Measurements from ENCODE around the gene GPHN. TPM values are rescaled to one million over a fixed set of nuclear protein-coding genes. Genes with fewer than 3 reads are reported as not detected.

Gene GPHN
- total RNA-seq, 4 donors from 2014 or later = 14.8 to 20.8 (median 17.0) TPM

DNA sequence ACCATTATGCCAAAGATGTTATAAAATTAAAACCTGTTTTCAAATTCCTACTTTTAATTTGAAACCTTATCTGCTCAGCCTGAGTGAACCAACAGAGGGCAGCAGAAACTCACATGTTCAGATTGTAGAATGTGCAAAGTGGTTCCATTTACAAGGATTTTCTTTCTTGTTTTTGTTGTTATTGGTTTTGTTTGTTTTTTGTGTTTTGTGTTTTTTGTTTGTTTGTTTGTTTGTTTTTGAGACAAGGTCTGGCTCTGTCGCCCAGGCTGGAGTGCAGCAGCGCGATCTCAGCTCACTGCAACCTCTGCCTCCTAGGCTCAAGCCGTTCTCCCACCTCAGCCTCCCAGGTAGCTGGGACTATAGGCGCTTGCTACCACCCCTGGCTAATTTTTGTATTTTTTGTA is 658.5 kb downstream of the GPHN start:
- intact Hi-C loops (cut with DNase I; ENCODE audit: low total_unique reads) = loop anchor here (10.0 kb wide), 1 partner anchor 118 kb away; no protein-coding TSS in a partner anchor
- no peak for DNase-seq (ENCODE audit: low spot score in 2 of 2)
- TF ChIP-seq, protein P1, sequence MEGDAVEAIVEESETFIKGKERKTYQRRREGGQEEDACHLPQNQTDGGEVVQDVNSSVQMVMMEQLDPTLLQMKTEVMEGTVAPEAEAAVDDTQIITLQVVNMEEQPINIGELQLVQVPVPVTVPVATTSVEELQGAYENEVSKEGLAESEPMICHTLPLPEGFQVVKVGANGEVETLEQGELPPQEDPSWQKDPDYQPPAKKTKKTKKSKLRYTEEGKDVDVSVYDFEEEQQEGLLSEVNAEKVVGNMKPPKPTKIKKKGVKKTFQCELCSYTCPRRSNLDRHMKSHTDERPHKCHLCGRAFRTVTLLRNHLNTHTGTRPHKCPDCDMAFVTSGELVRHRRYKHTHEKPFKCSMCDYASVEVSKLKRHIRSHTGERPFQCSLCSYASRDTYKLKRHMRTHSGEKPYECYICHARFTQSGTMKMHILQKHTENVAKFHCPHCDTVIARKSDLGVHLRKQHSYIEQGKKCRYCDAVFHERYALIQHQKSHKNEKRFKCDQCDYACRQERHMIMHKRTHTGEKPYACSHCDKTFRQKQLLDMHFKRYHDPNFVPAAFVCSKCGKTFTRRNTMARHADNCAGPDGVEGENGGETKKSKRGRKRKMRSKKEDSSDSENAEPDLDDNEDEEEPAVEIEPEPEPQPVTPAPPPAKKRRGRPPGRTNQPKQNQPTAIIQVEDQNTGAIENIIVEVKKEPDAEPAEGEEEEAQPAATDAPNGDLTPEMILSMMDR (IDR thresholded peaks at IDR 0.05) = no peak
- no peak for TF ChIP-seq POLR2A (IDR thresholded peaks at IDR 0.05)
- WGBS, 2 donors = 86 to 93% methylated on average over 5 of the region's 5 CpGs
- H3K4me3 ChIP-seq (ENCODE audit: low read depth, poor library complexity, severe bottlenecking) = no peak overlapping the region

DNA sequence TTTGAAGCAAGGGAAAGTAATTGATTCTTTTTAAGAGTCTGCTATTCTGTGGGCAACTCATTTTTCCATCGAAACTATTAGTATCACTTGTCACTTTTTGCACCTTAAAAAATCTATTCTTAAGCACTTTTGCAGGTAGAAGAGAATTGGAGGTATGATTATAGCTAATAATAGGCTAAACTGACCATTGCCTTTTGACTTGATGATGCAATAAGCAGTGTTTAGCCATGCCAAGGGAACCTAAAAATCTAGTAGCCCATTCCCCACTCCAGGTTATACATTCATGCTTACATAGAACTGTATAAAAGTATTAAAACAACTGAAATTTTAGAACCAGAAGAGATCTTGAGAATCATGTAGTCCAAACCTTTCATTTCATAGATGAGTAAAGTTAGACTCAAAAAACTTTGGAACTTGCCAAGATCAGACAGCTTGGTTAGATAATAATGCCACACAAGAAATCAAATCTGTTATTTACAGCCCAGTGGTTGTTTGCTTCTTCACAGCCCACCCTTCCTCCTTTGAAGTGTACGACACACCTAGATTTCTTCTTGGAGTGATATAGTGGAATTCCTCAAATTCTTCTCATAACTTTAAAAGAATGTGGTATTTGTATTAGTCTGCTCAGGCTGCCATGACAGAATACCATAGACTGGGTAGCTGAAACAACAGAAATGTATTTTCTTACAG is 659.6 kb downstream of the GPHN start:
- H3K4me3 ChIP-seq (ENCODE audit: low read depth, poor library complexity, severe bottlenecking) = no peak overlapping the region
- intact Hi-C loops (cut with DNase I; ENCODE audit: low total_unique reads) = loop anchor here (10.0 kb wide), 1 partner anchor 117 kb away; no protein-coding TSS in a partner anchor
- 93 to 94% methylated on average over 2 of the region's 2 CpGs for WGBS, 2 donors
- no peak for DNase-seq (ENCODE audit: low spot score in 2 of 2)
- TF ChIP-seq, protein P1 (IDR thresholded peaks at IDR 0.05) = no peak

DNA sequence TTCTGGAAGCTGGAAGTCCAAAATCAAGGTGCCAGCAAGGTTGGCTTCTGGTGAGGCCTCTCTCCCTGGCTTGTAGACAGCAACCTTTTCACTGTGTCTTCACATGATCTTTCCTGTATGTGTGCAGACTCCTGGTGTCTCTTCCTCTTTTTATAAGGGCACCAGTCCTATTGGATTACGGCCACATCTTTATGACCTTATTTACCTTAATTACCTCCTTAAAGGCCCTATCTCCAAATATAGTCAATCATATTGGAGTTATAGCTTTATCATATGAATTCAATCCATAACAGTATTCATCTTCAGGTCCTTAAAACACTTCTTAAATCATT is 660.1 kb downstream of the GPHN start:
- DNase-seq (ENCODE audit: low spot score in 2 of 2) = no peak
- H3K4me3 ChIP-seq (ENCODE audit: low read depth, poor library complexity, severe bottlenecking) = no peak overlapping the region
- 88 to 97% methylated on average over 1 of the region's 1 CpG for WGBS, 2 donors
- TF ChIP-seq, protein P1 (IDR thresholded peaks at IDR 0.05) = no peak
- no peak for TF ChIP-seq POLR2A (IDR thresholded peaks at IDR 0.05)
- intact Hi-C loops (cut with DNase I; ENCODE audit: low total_unique reads) = loop anchor here (10.0 kb wide), 1 partner anchor 117 kb away; no protein-coding TSS in a partner anchor

DNA sequence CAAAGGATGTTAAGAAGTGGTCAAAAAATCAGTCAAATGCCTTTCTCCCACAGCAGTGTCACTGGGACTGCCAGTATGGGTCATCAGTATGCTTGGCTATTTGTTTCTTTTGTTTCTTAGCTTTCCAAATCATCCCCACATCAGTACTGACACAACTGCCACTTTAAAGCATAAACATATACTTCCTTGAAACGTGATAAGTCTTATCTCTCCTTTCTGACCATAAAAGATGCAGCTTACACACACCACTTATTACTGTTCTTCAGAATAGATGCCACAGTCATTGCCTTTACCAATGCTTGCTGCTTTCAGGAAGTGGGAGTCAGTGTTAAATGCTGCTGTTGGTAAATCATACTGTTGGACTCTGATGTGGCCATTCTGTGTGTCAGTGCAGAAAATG is 662.7 kb downstream of the GPHN start:
- H3K4me3 ChIP-seq (ENCODE audit: low read depth, poor library complexity, severe bottlenecking) = no peak overlapping the region
- 59 to 71% methylated on average over 1 of the region's 1 CpG for WGBS, 2 donors
- DNase-seq (ENCODE audit: low spot score in 2 of 2) = no peak
- intact Hi-C loops (cut with DNase I; ENCODE audit: low total_unique reads) = no loop called here
- TF ChIP-seq, protein P1 (IDR thresholded peaks at IDR 0.05) = no peak
- TF ChIP-seq POLR2A (IDR thresholded peaks at IDR 0.05) = no peak

DNA sequence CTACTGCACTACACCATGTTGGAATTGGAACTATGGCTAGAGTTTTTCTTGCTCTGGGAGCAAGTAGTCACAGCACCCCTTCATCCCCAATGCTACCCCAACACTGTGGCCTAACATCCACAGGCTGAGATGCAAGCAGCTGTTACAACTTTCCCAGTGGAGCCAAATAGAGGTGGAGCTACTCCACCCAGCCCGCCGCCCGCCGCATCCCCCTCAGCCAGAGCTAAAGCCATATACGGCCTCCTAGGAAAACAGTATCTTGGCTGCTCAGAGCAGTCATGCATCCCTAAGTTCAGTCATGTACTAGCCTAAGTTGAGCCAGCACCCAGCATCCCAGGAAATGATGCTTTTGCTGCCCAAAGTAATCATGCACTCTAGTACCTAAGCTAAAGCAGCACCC is 664.1 kb downstream of the GPHN start:
- intact Hi-C loops (cut with DNase I; ENCODE audit: low total_unique reads) = no loop called here
- DNase-seq (ENCODE audit: low spot score in 2 of 2) = no peak
- no peak overlapping the region for H3K4me3 ChIP-seq (ENCODE audit: low read depth, poor library complexity, severe bottlenecking)
- TF ChIP-seq, protein P1 (IDR thresholded peaks at IDR 0.05) = no peak
- TF ChIP-seq POLR2A (IDR thresholded peaks at IDR 0.05) = no peak
- 98% methylated on average over 5 of the region's 5 CpGs for WGBS, 2 donors

DNA sequence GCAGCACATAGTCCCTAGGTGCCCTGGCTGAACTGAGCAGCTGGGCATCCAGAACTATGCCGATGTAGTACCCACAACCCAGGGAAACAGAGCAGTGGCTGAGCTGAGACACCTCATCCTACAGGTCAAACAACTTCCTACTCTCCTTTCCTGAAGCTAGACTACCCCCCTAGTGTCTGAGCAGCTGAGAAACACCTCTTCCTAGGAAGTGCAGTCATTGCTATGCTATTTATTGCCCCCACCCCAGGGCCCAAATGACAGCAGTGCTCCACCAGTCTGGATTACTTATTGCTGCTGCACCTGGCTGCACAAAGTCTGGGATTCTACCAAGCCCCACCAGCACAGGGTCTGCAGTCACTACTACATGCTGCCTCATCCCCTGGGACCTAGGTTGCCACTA is 664.6 kb downstream of the GPHN start:
- intact Hi-C loops (cut with DNase I; ENCODE audit: low total_unique reads) = no loop called here
- no peak overlapping the region for H3K4me3 ChIP-seq (ENCODE audit: low read depth, poor library complexity, severe bottlenecking)
- TF ChIP-seq, protein P1 (IDR thresholded peaks at IDR 0.05) = no peak
- TF ChIP-seq POLR2A (IDR thresholded peaks at IDR 0.05) = no peak
- 67 to 91% methylated on average over 1 of the region's 1 CpG for WGBS, 2 donors
- no peak for DNase-seq (ENCODE audit: low spot score in 2 of 2)
